ENCODE data around the gene DET1.

GRCh38 chr15:88535607-88536313, 10.7 kb downstream of the DET1 start:
- TF ChIP-seq, protein P1, sequence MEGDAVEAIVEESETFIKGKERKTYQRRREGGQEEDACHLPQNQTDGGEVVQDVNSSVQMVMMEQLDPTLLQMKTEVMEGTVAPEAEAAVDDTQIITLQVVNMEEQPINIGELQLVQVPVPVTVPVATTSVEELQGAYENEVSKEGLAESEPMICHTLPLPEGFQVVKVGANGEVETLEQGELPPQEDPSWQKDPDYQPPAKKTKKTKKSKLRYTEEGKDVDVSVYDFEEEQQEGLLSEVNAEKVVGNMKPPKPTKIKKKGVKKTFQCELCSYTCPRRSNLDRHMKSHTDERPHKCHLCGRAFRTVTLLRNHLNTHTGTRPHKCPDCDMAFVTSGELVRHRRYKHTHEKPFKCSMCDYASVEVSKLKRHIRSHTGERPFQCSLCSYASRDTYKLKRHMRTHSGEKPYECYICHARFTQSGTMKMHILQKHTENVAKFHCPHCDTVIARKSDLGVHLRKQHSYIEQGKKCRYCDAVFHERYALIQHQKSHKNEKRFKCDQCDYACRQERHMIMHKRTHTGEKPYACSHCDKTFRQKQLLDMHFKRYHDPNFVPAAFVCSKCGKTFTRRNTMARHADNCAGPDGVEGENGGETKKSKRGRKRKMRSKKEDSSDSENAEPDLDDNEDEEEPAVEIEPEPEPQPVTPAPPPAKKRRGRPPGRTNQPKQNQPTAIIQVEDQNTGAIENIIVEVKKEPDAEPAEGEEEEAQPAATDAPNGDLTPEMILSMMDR (IDR thresholded peaks at IDR 0.05): no peak
- TF ChIP-seq POLR2AphosphoS5 (IDR thresholded peaks at IDR 0.05): no peak

Measured in upper lobe of left lung (tissue), 4 donors.